BE2C (cell line): ENCODE results near the gene DPP10.

Source experiments
- DNase-seq: peaks from one replicate; pipeline ENCODE4 v3.0.0-alpha.2; 2020
- H3K27me3 ChIP-seq: fragments of 250-450 bp; sonication (Bioruptor Pico); 2 replicates; pipeline ENCODE4 v1.5.1; 2020; ENCODE audit warnings: mild to moderate bottlenecking
- H3K36me3 ChIP-seq: fragments of 250-450 bp; sonication (Bioruptor Pico); 2 replicates; pipeline ENCODE4 v1.5.1; 2020; ENCODE audit warnings: mild to moderate bottlenecking
- H3K4me1 ChIP-seq: fragments of 250-450 bp; sonication (Bioruptor Pico); 2 replicates; pipeline ENCODE4 v1.5.1; 2020
- H3K4me3 ChIP-seq: 2 replicates; pipeline ENCODE4 v1.5.1; 2011; ENCODE audit warnings: low read depth, low read length
- H3K9me3 ChIP-seq: fragments of 250-450 bp; sonication (Bioruptor Pico); 2 replicates; pipeline ENCODE4 v1.5.1; 2020
- CTCF ChIP-seq: IDR thresholded peaks from 2 replicates; pipeline ENCODE4 v1.5.1; 2012; ENCODE audit warnings: mild to moderate bottlenecking, low read depth, low read length

Gene DPP10

GRCh38 chr2:115733190-115733775 lies 1290.8 kb downstream of the DPP10 start:
- H3K27me3 ChIP-seq, result no peaks in the 10 kb centered on the region
- H3K4me3 ChIP-seq, result no peak overlapping the region
- DNase-seq, result no peak
- H3K9me3 ChIP-seq, result no peaks in the 10 kb centered on the region
- no peaks in the 10 kb centered on the region for H3K36me3 ChIP-seq
- no peaks in the 10 kb centered on the region for H3K4me1 ChIP-seq
- TF ChIP-seq CTCF, result no peak

GRCh38 chr2:115738111-115738510 lies 1295.7 kb downstream of the DPP10 start:
- TF ChIP-seq CTCF, result no peak
- Histone ChIP-seq H3K4me3 (no peak overlapping the region), H3K27me3 (no peaks in the 10 kb centered on the region), H3K36me3 (no peaks in the 10 kb centered on the region), H3K4me1 (no peaks in the 10 kb centered on the region), H3K9me3 (no peaks in the 10 kb centered on the region)
- DNase-seq, result no peak

- no peak overlapping the region for H3K4me3 ChIP-seq
Observed at GRCh38 chr2:115739574-115739973, 1297.1 kb downstream of the DPP10 start.

GRCh38 chr2:115746151-115746550 lies 1303.7 kb downstream of the DPP10 start:
- H3K4me3 ChIP-seq, result no peak overlapping the region
- no peak for TF ChIP-seq CTCF
- no peaks in the 10 kb centered on the region for H3K36me3 ChIP-seq
- H3K4me1 ChIP-seq, result no peaks in the 10 kb centered on the region
- H3K27me3 ChIP-seq, result no peaks in the 10 kb centered on the region
- no peak for DNase-seq
- no peaks in the 10 kb centered on the region for H3K9me3 ChIP-seq

More at GRCh38 chr2:115739574-115739973, 1297.1 kb downstream of the DPP10 start:
- Histone ChIP-seq H3K9me3 (no peaks in the 10 kb centered on the region), H3K4me1 (no peaks in the 10 kb centered on the region), H3K27me3 (no peaks in the 10 kb centered on the region), H3K36me3 (no peaks in the 10 kb centered on the region)
- no peak for TF ChIP-seq CTCF
- no peak for DNase-seq

DNA sequence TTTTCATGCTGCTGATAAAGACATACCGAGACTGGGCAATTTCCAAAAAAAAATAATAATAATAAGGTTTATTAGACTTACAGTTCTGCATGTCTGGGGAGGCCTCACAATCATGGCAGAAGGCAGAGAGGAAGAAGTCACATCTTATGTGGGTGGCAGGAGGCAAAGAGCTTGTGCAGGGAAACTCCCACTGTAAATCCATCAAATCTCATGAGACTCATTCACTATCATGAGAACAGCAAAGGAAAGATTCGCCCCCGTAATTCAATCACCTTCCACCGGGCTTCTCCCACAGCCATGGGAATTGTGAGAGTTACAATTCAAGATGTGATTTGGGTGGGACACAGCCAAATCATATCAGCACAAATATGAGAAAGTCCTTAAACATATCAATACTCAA lies 1314.8 kb downstream of the DPP10 start:
- Histone ChIP-seq H3K27me3 (no peaks in the 10 kb centered on the region), H3K9me3 (no peaks in the 10 kb centered on the region), H3K4me1 (no peaks in the 10 kb centered on the region), H3K4me3 (no peak overlapping the region), H3K36me3 (no peaks in the 10 kb centered on the region)
- TF ChIP-seq CTCF, result no peak
- DNase-seq, result no peak

DNA sequence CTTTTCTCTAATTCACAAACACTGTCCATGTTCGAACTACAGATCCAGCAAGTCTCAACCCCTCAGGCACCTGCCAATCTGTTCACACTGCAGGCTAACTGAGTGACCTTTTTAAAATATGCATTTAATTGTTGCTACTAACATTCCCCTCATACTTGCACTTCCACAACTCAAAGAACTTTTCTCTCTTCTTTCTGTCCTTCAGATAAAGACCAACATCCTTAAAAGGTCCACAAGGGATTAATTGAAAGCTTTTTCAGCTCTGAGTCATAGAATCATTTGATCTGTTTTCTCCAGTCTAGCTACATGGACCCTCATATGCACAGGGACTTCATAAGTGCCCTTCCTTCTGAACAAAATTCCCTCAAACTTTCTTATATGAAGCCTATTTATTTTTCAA lies 1321.2 kb downstream of the DPP10 start:
- Histone ChIP-seq H3K27me3 (no peaks in the 10 kb centered on the region), H3K9me3 (no peaks in the 10 kb centered on the region), H3K4me1 (no peaks in the 10 kb centered on the region), H3K4me3 (no peak overlapping the region), H3K36me3 (no peaks in the 10 kb centered on the region)
- TF ChIP-seq CTCF, result no peak
- DNase-seq, result no peak
